ENCODE results near the gene TSSK3. TPM values are rescaled to one million over a fixed set of nuclear protein-coding genes. Genes with fewer than 3 reads are reported as not detected.

The TSSK3 gene
- total RNA-seq, 1 donor = not detected

DNA sequence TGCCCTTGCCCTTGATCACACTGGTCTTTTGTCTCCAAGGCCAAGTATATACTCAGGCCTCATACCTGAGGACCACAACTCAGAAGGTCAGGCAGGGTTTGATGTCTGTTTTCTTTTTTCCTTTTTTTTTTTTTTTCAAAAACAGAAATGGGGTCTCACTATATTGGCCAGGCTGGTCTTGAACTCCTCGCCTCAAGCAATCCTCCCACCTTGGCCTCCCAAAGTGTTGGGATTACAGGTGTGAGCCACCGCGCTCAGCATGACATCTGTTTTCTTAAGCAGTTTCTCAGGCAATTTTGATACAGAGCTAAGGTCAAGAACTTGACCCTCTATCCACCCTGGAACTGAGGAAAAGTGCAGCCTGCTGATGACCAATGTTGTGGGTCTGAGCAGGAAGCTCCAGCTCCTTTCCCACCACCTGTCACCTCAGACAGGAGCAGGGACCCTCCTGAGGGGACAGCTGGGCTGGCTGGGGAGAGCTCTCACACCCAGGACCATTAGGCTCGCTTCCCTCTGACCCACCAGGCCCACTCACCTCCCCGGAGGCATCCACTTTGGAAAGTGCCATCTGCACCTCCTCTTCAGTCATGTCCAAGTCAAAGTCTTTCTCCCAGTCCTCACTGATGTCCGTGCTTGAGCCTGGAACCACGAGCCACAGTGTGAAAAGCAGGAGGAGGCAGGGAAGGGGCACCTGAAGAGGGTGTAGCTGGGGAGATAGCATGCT, 5.7 kb downstream of the TSSK3 start:
- Histone ChIP-seq H3K4me1 (ENCODE audit: insufficient read depth, low read length) (peaks cover 13% of the 10 kb centered on the region), H3K27me3 (ENCODE audit: insufficient read depth, low read length) (no peaks in the 10 kb centered on the region), H3K9me3 (ENCODE audit: low read depth, low read length) (no peaks in the 10 kb centered on the region), H3K4me3 (ENCODE audit: low read length) (no peak overlapping the region)

DNA sequence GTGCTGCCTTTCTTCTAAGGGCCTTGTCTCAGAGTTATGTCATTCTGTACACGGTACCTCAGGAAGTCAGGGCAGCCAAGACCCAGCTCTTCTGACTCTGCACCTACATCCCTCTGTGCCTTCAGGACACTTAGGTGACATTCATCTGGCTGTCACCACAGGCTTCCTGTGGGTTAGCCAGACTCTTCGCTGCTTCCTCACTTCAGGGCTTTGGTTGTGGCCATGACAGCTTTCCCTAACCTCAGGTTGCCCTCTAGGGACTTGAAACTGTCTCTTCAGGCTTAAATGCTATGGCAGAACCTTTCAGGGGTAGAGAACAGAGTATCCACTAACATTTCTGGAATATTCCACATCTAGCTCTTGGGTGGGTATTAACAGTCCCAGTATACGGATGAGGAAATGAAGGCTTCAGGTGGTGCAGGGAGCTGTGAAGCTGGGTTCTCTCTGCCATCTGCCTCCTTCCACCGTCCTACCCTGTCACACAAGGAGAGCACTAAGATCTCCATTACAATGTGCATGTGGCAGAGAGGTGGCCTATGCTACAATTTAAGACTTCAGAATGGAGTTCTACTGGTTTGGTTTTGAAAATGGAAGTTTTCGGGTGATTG, 9.9 kb downstream of the TSSK3 start:
- H3K4me1 ChIP-seq (ENCODE audit: insufficient read depth, low read length) = peaks cover 13% of the 10 kb centered on the region
- H3K9me3 ChIP-seq (ENCODE audit: low read depth, low read length) = no peaks in the 10 kb centered on the region
- no peaks in the 10 kb centered on the region for H3K27me3 ChIP-seq (ENCODE audit: insufficient read depth, low read length)
- H3K4me3 ChIP-seq (ENCODE audit: low read length) = no peak overlapping the region

DNA sequence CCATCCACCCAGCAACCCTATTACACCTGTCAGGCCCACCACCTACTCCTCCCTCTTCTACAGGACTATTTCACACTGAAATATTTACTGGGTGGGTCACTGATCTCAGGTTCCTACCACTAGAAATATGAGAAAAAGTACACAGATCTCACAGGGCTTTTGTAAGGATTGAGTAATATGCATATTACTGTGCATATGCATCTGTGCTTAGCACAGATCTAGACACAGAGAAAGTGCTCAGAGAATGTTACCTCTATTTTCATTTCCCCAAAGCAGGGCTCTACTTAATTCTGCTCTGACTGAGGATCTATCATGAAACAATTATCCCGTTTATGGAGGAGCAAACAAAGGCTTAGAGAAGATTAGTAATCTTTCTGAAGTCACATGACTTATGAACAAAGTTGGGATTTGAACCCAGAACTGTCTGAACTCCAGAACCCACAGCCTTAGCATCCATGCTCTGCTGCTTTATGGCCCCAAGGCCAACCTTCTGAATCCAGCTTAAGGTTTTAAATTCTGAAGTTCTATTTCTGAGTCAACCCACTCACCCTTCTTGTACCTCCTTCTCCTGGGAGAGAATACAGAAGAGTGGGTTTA, 11.8 kb downstream of the TSSK3 start:
- Histone ChIP-seq H3K4me3 (ENCODE audit: low read length) (no peak overlapping the region), H3K4me1 (ENCODE audit: insufficient read depth, low read length) (peaks cover 13% of the 10 kb centered on the region), H3K9me3 (ENCODE audit: low read depth, low read length) (no peaks in the 10 kb centered on the region), H3K27me3 (ENCODE audit: insufficient read depth, low read length) (no peaks in the 10 kb centered on the region)

DNA sequence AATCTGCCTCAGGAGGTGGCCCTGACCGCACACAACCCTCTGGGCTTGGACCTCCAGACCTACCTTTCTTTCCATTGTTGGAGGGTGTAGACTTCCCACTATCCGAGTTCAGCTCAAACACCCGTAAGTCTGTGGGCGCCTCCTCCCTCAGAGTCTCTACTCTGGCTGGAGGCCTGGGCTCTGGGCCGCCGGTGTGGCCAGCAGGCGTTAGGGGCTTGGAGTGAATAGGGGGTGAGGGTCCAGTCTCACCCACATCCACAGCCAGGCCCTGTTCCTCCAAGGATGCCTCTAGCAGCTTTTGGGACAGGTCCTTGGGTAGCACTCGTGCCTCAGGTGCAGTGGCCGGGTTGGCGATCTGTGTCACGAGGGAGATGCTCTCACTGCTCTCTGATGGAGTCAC, 13.9 kb downstream of the TSSK3 start:
- H3K4me1 ChIP-seq (ENCODE audit: insufficient read depth, low read length) = peaks cover 13% of the 10 kb centered on the region
- no peaks in the 10 kb centered on the region for H3K9me3 ChIP-seq (ENCODE audit: low read depth, low read length)
- H3K4me3 ChIP-seq (ENCODE audit: low read length) = no peak overlapping the region
- no peaks in the 10 kb centered on the region for H3K27me3 ChIP-seq (ENCODE audit: insufficient read depth, low read length)

DNA sequence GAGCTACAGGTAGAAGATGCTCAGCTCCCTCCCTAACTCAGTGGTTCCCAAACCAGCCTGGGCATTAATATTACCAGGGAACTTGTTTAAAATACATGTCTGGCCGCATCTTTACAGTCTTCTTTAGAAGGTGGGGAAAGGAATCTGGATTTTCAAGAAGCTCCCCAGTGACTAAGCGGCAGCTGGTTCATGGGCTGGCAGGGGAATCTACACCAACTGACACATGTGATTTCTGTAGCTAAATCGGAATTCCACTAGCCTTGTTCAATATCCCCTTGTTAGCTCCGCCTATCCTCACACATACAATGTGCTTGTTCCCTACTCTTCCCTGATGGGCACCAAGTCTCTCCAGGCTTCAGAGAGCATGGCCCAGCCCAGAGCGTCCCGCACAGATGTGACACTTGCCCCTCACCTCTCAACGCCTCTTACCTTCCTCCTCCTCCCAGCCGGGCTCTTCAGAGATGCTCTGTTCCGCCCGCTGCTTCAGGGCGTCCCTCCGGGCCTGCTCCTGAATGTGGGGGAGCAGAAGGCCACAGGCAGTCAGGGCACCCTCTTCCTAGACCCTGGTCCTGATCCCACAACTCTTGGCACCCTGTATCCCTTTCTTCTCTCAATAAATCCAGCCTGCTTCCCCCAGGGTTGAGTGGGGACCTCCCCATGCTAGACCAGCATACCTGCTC, 15.3 kb downstream of the TSSK3 start:
- Histone ChIP-seq H3K9me3 (ENCODE audit: low read depth, low read length) (no peaks in the 10 kb centered on the region), H3K4me1 (ENCODE audit: insufficient read depth, low read length) (peaks cover under 1% of the 10 kb centered on the region), H3K27me3 (ENCODE audit: insufficient read depth, low read length) (no peaks in the 10 kb centered on the region), H3K4me3 (ENCODE audit: low read length) (no peak overlapping the region)

DNA sequence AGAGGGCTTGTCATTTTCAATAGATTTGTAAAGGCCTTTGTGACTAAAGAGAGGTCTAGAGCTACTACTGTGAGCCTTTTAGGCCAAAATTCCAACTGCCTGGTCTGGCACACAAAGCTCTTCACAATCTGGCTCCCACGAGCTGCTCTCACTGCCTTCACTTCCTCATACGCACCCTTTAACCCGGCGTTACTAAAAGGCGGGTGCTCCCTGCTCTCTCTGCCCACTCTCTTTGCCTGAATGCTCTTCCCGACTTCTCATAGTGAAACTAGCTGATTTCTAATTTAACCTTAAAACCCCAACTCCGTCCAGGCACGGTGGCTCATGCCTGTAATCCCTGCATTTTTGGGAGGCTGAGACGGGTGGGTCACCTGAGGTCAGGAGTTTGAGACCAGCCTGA, 17.7 kb downstream of the TSSK3 start:
- Histone ChIP-seq H3K4me1 (ENCODE audit: insufficient read depth, low read length) (no peaks in the 10 kb centered on the region), H3K27me3 (ENCODE audit: insufficient read depth, low read length) (no peaks in the 10 kb centered on the region), H3K9me3 (ENCODE audit: low read depth, low read length) (no peaks in the 10 kb centered on the region), H3K4me3 (ENCODE audit: low read length) (no peak overlapping the region)

DNA sequence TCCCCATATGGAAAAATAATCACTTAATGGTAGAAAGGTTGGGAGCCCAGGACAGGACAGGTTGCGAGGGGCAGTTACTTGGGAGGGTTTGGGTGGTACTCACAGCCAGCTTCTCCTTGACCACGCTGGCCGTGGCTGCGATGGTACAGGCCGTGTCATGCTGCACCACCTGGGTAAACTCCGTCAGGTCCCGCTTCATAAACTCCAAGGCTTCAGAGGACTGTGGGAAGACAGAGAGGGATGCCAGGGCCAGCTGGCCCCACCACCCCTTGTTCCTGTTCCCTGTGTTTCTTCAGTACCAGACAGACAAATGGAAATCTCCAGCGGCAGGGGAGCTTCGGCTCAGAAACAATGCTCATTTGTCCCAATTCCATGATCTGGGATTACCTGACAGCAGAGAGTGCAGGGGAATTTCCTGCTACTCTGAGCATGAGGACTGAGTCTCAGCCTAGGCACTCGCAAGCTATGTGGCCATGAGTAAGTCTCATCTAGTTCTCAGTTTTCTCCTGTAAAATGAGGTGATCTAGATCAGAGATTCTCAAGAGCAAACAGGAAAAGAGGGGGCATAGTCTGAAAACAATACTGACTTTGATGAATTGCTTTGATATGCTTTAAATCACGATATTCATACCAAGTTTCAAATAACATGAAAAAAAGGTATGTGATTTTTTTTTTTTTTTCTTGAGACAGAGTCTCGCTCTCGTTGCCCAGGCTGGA, 24.5 kb downstream of the TSSK3 start:
- H3K4me1 ChIP-seq (ENCODE audit: insufficient read depth, low read length) = peaks cover 25% of the 10 kb centered on the region
- H3K9me3 ChIP-seq (ENCODE audit: low read depth, low read length) = no peaks in the 10 kb centered on the region
- no peak overlapping the region for H3K4me3 ChIP-seq (ENCODE audit: low read length)
- no peaks in the 10 kb centered on the region for H3K27me3 ChIP-seq (ENCODE audit: insufficient read depth, low read length)

DNA sequence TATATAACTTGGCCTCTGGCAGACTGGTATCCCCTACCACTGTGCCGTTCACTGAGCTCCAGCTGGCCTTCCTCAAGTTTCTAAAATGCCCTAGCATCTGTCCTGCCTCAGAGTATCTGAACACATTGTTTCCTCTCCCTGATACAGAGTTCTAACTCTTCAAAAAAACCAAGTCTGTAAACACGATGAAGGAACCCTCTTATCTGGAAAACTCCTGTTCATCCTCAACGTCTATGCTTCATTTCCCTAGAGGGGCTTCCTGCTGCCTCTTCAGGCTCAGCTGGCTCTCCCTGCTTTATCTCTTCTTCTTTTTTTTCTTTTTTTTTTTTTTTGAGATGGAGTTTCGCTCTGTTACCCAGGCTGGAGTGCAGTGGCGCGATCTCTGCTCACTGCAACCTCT, 26.3 kb downstream of the TSSK3 start:
- no peak overlapping the region for H3K4me3 ChIP-seq (ENCODE audit: low read length)
- no peaks in the 10 kb centered on the region for H3K9me3 ChIP-seq (ENCODE audit: low read depth, low read length)
- H3K4me1 ChIP-seq (ENCODE audit: insufficient read depth, low read length) = peaks cover 43% of the 10 kb centered on the region
- H3K27me3 ChIP-seq (ENCODE audit: insufficient read depth, low read length) = no peaks in the 10 kb centered on the region

DNA sequence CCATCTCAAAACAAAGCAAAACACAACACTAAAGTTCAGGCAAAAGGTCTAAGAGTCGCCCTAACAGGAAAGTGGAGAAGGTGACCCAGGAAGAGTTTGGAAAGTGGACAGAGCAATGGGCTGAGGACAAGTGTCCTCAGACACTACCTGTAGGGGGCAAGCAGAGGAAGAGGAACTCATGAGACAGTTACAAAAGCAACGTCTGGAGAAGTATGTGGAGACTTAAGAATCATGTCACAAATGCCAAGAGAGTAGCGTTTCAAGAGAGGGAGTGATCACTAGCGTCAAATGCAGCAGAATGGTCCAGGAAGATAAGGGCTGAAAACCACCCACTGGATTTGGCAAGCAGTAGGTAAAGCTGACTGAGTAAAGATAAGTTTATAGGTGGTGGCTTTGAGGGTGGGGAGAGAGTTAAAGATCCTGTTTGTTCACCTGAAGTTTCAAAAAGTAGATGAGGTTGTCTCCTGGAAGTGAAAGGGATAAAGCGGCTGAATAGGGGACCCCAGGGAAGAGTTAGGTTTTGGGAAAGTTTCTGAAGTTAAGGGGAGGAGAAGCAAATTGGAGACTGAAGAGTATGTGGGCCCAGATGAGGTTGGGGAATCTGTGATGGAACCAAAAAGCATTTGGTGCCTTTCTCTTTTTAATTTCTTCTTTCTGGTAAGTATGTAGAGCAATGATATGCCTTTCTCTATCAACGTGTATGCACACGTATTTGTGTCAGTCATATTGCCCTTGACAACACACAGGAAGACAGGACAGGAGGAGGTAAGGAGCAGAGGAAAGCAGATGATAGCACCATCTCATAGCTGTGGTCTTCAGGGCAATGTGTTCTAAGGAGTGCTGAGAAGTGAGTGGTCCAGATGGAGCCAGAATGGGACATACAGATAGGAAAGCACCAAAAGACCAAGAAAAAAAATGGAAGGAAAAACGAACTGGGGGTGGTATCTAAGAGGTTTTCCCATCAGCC, 28.8 kb downstream of the TSSK3 start:
- Histone ChIP-seq H3K4me1 (ENCODE audit: insufficient read depth, low read length) (peaks cover 55% of the 10 kb centered on the region), H3K27me3 (ENCODE audit: insufficient read depth, low read length) (no peaks in the 10 kb centered on the region), H3K4me3 (ENCODE audit: low read length) (no peak overlapping the region), H3K9me3 (ENCODE audit: low read depth, low read length) (no peaks in the 10 kb centered on the region)

DNA sequence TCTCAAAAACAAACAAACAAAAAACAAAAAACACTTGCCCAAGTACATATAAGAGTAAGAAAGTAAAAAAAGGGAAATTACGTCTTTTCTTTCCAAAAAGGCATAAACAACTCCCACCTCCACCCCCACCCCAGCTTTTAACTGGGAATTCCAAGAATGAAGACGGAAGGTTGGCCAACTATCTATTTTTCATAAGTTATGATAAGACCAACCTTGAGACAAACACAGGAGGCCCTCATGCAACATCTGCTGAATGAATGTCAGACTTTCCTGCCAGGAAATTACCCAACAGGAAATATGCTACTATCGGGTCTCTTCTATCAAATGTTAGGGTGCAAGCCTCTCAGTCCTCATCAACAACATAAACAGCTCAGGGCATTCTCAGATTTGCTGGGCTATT, 30.0 kb downstream of the TSSK3 start:
- H3K4me1 ChIP-seq (ENCODE audit: insufficient read depth, low read length) = peaks cover 55% of the 10 kb centered on the region
- no peaks in the 10 kb centered on the region for H3K27me3 ChIP-seq (ENCODE audit: insufficient read depth, low read length)
- H3K9me3 ChIP-seq (ENCODE audit: low read depth, low read length) = no peaks in the 10 kb centered on the region

DNA sequence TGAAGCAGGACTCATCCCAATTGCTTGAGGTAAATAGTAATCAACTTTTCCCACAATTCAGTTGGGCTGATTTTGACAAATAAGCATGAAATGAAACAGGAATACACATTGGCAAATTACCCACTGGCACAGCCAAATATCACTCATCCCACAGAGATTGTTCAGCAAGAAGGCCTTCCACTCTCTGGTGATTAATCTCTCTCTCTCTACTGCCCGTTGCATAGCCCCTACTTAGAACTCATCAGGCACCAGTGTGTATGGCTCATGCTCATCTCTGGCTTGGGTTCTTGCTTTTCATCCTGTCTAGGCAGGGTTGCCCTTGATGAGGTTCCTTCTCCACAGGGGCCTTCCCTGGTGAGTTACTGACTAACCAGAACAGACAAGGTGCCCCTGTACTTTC, 30.8 kb downstream of the TSSK3 start:
- H3K9me3 ChIP-seq (ENCODE audit: low read depth, low read length) = no peaks in the 10 kb centered on the region
- H3K4me3 ChIP-seq (ENCODE audit: low read length) = no peak overlapping the region
- peaks cover 51% of the 10 kb centered on the region for H3K4me1 ChIP-seq (ENCODE audit: insufficient read depth, low read length)
- no peaks in the 10 kb centered on the region for H3K27me3 ChIP-seq (ENCODE audit: insufficient read depth, low read length)

More for the DNA sequence above, 30.0 kb downstream of the TSSK3 start:
- H3K4me3 ChIP-seq (ENCODE audit: low read length) = no peak overlapping the region

DNA sequence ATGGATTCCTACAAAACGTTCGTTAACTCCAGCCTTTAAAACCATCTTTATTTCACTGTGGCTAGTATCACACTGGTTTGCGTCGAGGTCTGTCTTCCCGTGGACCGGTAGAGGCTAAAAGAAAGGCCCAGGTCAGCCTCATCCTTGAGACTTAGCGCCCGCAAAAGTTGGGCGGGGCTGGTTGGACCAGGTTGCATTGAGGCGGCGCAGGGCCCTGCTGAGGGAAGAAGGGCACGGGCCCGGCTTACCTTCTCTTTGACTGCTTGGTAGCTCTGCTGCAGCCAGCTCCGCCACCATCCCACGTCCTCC, 31.4 kb downstream of the TSSK3 start:
- H3K9me3 ChIP-seq (ENCODE audit: low read depth, low read length) = no peaks in the 10 kb centered on the region
- peaks cover 51% of the 10 kb centered on the region for H3K4me1 ChIP-seq (ENCODE audit: insufficient read depth, low read length)
- peak overlapping the region; percentile 67 for H3K4me3 ChIP-seq (ENCODE audit: low read length)
- no peaks in the 10 kb centered on the region for H3K27me3 ChIP-seq (ENCODE audit: insufficient read depth, low read length)

DNA sequence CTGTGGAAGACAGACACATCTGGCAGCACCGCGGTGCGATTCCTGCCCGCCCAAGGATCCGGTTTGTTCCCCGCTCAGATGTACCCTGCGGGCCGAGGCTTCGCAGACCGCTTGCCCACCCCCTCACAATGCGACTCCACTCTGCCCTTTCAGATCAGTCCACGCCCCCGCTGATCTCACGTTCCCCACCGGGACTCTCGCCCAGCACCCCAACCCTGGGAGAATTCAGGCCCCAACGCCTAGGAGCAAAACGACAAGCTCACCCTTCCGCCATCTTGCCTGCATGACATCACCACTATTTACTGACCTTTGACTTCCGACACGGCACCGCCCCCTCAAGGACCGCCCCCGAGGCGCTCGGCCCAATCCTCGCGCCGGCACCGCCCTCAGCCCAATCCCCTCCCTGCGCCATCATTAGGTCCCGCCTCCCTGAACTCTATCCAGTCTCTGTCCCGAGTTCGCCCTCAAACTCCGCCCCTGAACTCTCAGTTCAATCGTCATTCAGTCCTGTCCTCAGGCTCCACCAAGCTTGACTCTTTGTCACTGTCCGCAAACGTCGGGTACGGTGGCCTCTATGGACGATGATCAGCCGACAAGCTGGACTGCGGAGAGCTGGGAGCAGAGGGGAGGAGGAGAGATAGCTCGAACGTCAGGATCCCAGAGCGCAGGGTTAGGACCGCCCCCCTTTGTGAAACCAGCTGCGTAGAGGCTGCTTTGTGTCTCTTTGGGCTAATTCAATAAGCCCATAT, 32.0 kb downstream of the TSSK3 start, which contains the start of gene BSDC1:
BSDC1 (minus strand) TSS at position 301 of the 749 bp plus-strand sequence; CDS start at position 274, 27 bp downstream.
- peaks cover 51% of the 10 kb centered on the region for H3K4me1 ChIP-seq (ENCODE audit: insufficient read depth, low read length)
- H3K4me3 ChIP-seq (ENCODE audit: low read length) = peak within 1 kb of the TSS; percentile 67
- no peaks in the 10 kb centered on the region for H3K9me3 ChIP-seq (ENCODE audit: low read depth, low read length)
- no peaks in the 10 kb centered on the region for H3K27me3 ChIP-seq (ENCODE audit: insufficient read depth, low read length)

All from mononuclear cell (primary cell).